CD14-positive monocyte (primary cell): ENCODE data around the gene GOLPH3. TPM values are rescaled to one million over a fixed set of nuclear protein-coding genes. Genes with fewer than 3 reads are reported as not detected.

ENCODE experiments used
- DNase-seq, 3 donors: peaks; one replicate each; pipeline ENCODE4 v3.0.0-alpha.2; 2011 to 2022
- H2AFZ ChIP-seq: 2 replicates; pipeline ENCODE4 v1.6.0; 2012; ENCODE audit warnings: mild to moderate bottlenecking, low read depth, low read length, inconsistent platforms; ENCODE audit not compliant: insufficient read depth, poor library complexity, severe bottlenecking
- H3K27ac ChIP-seq, 2 donors: 1 replicate in 1 of 2; 2 replicates in 1 of 2; pipeline ENCODE4 v1.5.1; 2012 to 2013; ENCODE audit warnings: low read length in 2 of 2, control low read depth in 1 of 2, inconsistent platforms in 1 of 2, low read depth in 1 of 2, mild to moderate bottlenecking in 1 of 2
- H3K27me3 ChIP-seq, 2 donors: one replicate each; pipeline versions ENCODE4 v1.6.0 to v1.6.1; 2011 to 2013; ENCODE audit warnings: low read length in 2 of 2; ENCODE audit not compliant: control insufficient read depth in 2 of 2, insufficient read depth in 2 of 2
- H3K36me3 ChIP-seq, 2 donors: replicated peaks in 1 of 2; 1 replicate in 1 of 2; 2 replicates in 1 of 2; pipeline versions ENCODE4 v1.5.1 to v1.6.1; 2012 to 2013; ENCODE audit warnings: low read length in 2 of 2, control low read depth in 1 of 2, inconsistent platforms in 1 of 2, mild to moderate bottlenecking in 1 of 2; ENCODE audit not compliant: insufficient read depth in 2 of 2, control insufficient read depth in 1 of 2
- H3K4me1 ChIP-seq, 2 donors: 1 replicate in 1 of 2; 2 replicates in 1 of 2; pipeline versions ENCODE4 v1.5.1 to v1.6.1; 2012 to 2013; ENCODE audit warnings: low read length in 2 of 2, control low read depth in 1 of 2, inconsistent platforms in 1 of 2, mild to moderate bottlenecking in 1 of 2, moderate library complexity in 1 of 2; ENCODE audit not compliant: insufficient read depth in 2 of 2, control insufficient read depth in 1 of 2
- H3K4me2 ChIP-seq: replicated peaks from 2 replicates; pipeline ENCODE3; 2012; ENCODE audit warnings: low read length, moderate library complexity, mild to moderate bottlenecking; ENCODE audit not compliant: poor library complexity, severe bottlenecking; ENCODE audit errors: extremely low read depth
- H3K4me3 ChIP-seq, 3 experiments: fragments of 200-600 bp in 1 of 3; sonication (generic) in 1 of 3; replicated peaks in 1 of 3; 1 replicate in 2 of 3; 2 replicates in 1 of 3; pipeline ENCODE4 v1.5.1; 2011 to 2013; ENCODE audit warnings: low read length in 3 of 3, mild to moderate bottlenecking in 3 of 3, control low read depth in 2 of 3, low read depth in 2 of 3, inconsistent platforms in 1 of 3, moderate library complexity in 1 of 3
- H3K79me2 ChIP-seq: 2 replicates; pipeline ENCODE4 v1.6.0; 2012; ENCODE audit warnings: mild to moderate bottlenecking, control low read depth, inconsistent platforms, low read length, moderate library complexity; ENCODE audit not compliant: insufficient read depth
- H3K9ac ChIP-seq: 2 replicates; pipeline ENCODE4 v1.6.0; 2017; ENCODE audit warnings: low read length, mild to moderate bottlenecking; ENCODE audit not compliant: insufficient read depth, poor library complexity, severe bottlenecking
- H3K9me3 ChIP-seq, 2 donors: replicated peaks in 1 of 2; 1 replicate in 1 of 2; 2 replicates in 1 of 2; pipeline versions ENCODE4 v1.5.1 to v1.6.1; 2012 to 2013; ENCODE audit warnings: low read length in 2 of 2, control low read depth in 1 of 2; ENCODE audit not compliant: control insufficient read depth in 1 of 2, insufficient read depth in 1 of 2
- H4K20me1 ChIP-seq: 2 replicates; pipeline ENCODE4 v1.6.0; 2012; ENCODE audit warnings: mild to moderate bottlenecking, low read length, control low read depth, moderate library complexity; ENCODE audit not compliant: insufficient read depth
- H3K27ac Mint-ChIP-seq, 7 donors: one replicate each; pipeline ENCODE4 v1.8.0; 2020; ENCODE audit warnings: mild to moderate bottlenecking in 7 of 7, mixed read lengths in 7 of 7, moderate library complexity in 6 of 7, inconsistent platforms in 2 of 7
- H3K27me3 Mint-ChIP-seq, 3 donors: one replicate each; pipeline ENCODE4 v1.8.0; 2021 to 2022; ENCODE audit warnings: low read depth in 3 of 3, mild to moderate bottlenecking in 3 of 3, mixed read lengths in 3 of 3, moderate library complexity in 3 of 3, inconsistent platforms in 1 of 3
- H3K36me3 Mint-ChIP-seq, 2 donors: one replicate each; pipeline ENCODE4 v1.8.0; 2020; ENCODE audit warnings: mixed read lengths in 2 of 2, inconsistent platforms in 1 of 2, mild to moderate bottlenecking in 1 of 2
- H3K4me1 Mint-ChIP-seq: one replicate; pipeline ENCODE4 v1.8.0; 2020; ENCODE audit warnings: mild to moderate bottlenecking, mixed read lengths
- H3K4me3 Mint-ChIP-seq, 2 donors: one replicate each; pipeline ENCODE4 v1.8.0; 2020; ENCODE audit warnings: mild to moderate bottlenecking in 2 of 2, mixed read lengths in 2 of 2, moderate library complexity in 1 of 2
- H3K9me3 Mint-ChIP-seq, 7 donors: one replicate each; pipeline ENCODE4 v1.8.0; 2020 to 2022; ENCODE audit warnings: mixed read lengths in 7 of 7, mild to moderate bottlenecking in 6 of 7, moderate library complexity in 6 of 7, inconsistent platforms in 2 of 7
- WGBS: methylation state at CpG from one replicate; pipeline ENCODE4 v1.1.5; 2013; ENCODE audit warnings: missing lambda C conversion rate; ENCODE audit not compliant: insufficient coverage; 5-methylcytosine and 5-hydroxymethylcytosine counted together
- intact Hi-C, 2 donors: fragments of 100-400 bp; cut with micrococcal nuclease; formaldehyde crosslinking; loops; one replicate each; pipeline versions ENCODE4 v1.15.0 to v1.15.1; 2023
- polyA plus RNA-seq, 3 donors: library from polyadenylated mRNA; depleted of rRNA in 1 of 3; unstranded in 2 of 3; stranded (reverse) in 1 of 3; fragments of 300-500 nt in 2 of 3; fragments of >200 nt in 1 of 3; fragmentation: Illumina TruSeq in 2 of 3; gene quantifications; 1 replicate in 2 of 3; 2 replicates in 1 of 3; pipeline ENCODE4 v1.2.3, GENCODE V29; 2012 to 2021
- TF ChIP-seq, protein P1 (sequence below): fragments of 200-600 bp; IDR thresholded peaks from one replicate; pipeline ENCODE4 v1.8.0; 2022; ENCODE audit warnings: antibody characterized with exemption, mild to moderate bottlenecking

The GOLPH3 gene
- polyA plus RNA-seq, 3 donors, result 25.1 to 108 (median 105) TPM

DNA sequence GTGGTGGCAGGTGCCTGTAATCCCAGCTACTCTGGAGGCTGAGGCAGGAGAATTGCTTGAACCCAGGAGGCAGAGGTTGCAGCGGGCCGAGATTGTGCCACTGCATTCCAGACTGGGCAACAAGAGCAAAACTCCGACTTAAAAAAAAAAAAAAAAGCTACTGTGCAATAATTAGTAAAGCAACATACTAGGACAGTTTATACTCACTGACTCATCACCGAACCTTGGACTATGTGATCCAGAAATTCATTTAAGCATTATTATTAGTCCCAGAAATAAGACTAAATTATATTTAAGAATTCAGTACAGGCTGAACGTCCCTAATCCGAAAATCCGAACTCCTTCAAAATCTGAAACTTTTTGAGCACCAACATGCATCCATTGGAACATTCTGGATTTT lies 37.8 kb downstream of the GOLPH3 start:
- Histone ChIP-seq H3K79me2 (peaks cover 96% of the 10 kb centered on the region), H3K4me3 (no peak overlapping the region), H4K20me1 (peaks cover 95% of the 10 kb centered on the region), H3K9me3 (no peaks in the 10 kb centered on the region), H3K4me2 (no peak overlapping the region), H3K27ac (no peak overlapping the region), H2AFZ (no peak overlapping the region), H3K36me3 (peaks cover 34 to 76% of the 10 kb centered on the region in 2 donors), H3K4me1 (no peaks in the 10 kb centered on the region), H3K9ac (no peak overlapping the region), H3K27me3 (no peaks in the 10 kb centered on the region)
- Mint-ChIP-seq H3K27me3 (no peaks in the 10 kb centered on the region), H3K27ac (peak overlapping the region in 1 of 7 donors; percentile 45), H3K4me3 (no peak overlapping the region), H3K9me3 (peaks cover 0 to 3% (median 0%) of the 10 kb centered on the region in 7 donors), H3K4me1 (no peaks in the 10 kb centered on the region), H3K36me3 (peaks cover 49 to 71% of the 10 kb centered on the region in 2 donors)
- intact Hi-C loops, result no loop called here
- TF ChIP-seq, protein P1, sequence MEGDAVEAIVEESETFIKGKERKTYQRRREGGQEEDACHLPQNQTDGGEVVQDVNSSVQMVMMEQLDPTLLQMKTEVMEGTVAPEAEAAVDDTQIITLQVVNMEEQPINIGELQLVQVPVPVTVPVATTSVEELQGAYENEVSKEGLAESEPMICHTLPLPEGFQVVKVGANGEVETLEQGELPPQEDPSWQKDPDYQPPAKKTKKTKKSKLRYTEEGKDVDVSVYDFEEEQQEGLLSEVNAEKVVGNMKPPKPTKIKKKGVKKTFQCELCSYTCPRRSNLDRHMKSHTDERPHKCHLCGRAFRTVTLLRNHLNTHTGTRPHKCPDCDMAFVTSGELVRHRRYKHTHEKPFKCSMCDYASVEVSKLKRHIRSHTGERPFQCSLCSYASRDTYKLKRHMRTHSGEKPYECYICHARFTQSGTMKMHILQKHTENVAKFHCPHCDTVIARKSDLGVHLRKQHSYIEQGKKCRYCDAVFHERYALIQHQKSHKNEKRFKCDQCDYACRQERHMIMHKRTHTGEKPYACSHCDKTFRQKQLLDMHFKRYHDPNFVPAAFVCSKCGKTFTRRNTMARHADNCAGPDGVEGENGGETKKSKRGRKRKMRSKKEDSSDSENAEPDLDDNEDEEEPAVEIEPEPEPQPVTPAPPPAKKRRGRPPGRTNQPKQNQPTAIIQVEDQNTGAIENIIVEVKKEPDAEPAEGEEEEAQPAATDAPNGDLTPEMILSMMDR, result no peak
- DNase-seq, result no peak
- WGBS, result no CpG with 5 or more reads among the region's 7 CpGs

DNA sequence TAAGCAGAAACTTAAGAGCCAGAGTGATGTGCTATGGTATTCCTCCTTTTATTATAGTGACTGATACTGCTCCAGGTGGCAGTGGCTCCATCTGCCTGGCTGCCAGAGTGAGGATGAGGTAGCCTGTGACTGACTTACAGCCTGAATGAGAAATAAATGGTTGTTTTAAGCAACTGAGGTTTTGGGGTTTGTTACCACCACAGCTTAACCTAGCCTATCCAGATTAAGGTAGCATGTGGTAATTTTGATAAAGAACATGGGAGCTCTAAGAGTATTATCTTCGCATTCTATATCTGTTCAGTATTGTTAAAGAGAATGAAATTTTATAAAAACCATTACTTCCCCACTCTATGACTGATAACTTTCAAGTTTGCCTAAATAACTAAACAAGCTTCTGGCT lies 39.0 kb downstream of the GOLPH3 start:
- DNase-seq, result no peak
- no peaks in the 10 kb centered on the region for H3K27me3 ChIP-seq
- WGBS, result no CpG with 5 or more reads among the region's 1 CpG
- no peaks in the 10 kb centered on the region for H3K4me1 ChIP-seq
- Mint-ChIP-seq H3K9me3 (peaks cover 0 to 3% (median 0%) of the 10 kb centered on the region in 7 donors), H3K27me3 (no peaks in the 10 kb centered on the region), H3K4me3 (no peak overlapping the region), H3K36me3 (peaks cover 49 to 73% of the 10 kb centered on the region in 2 donors), H3K4me1 (no peaks in the 10 kb centered on the region), H3K27ac (peak overlapping the region in 3 of 7 donors; percentile 28 to 61 (median 46))
- intact Hi-C loops, result no loop called here
- H3K36me3 ChIP-seq, result peaks cover 43 to 79% of the 10 kb centered on the region in 2 donors
- no peak overlapping the region for H3K4me2 ChIP-seq
- TF ChIP-seq, protein P1, result no peak
- H3K4me3 ChIP-seq, result no peak overlapping the region
- H3K9ac ChIP-seq, result no peak overlapping the region
- H2AFZ ChIP-seq, result no peak overlapping the region
- H3K9me3 ChIP-seq, result no peaks in the 10 kb centered on the region
- H3K27ac ChIP-seq, result peak overlapping the region in 1 of 2 donors; percentile 48
- H4K20me1 ChIP-seq, result peaks cover 95% of the 10 kb centered on the region
- H3K79me2 ChIP-seq, result peaks cover 96% of the 10 kb centered on the region
